GM12878 (cell line): ENCODE data around the gene LRRC14B. TPM values are rescaled to one million over a fixed set of nuclear protein-coding genes. Genes with fewer than 3 reads are reported as not detected.
"Not testable (repeated sequence)": the region's sequence is repeated elsewhere in the genome, so short reads cannot be mapped to it uniquely, and the experiment has no call there.

ENCODE experiments used
- ATAC-seq: fragments of 200-7000 bp; cut with Tn5 transposase; 3 replicates; pipeline ENCODE4 v1.9.1; 2020; ENCODE audit warnings: mild to moderate bottlenecking, moderate library complexity
- BruUV-seq: library from RNA; stranded (reverse); fragments of 400-500 nt; replicated peaks from 2 replicates; lab custom pipeline; 2021; lab: Mats Ljungman, UMichigan
- CTCF ChIA-PET: fragments of 300-600 bp; sonication (Branson Sonifier 250); formaldehyde crosslinking; extraction: SDS; loops from one replicate; lab custom pipeline; 2021; ENCODE audit warnings: inconsistent platforms; lab: Yijun Ruan, JAX
- POLR2A ChIA-PET: fragments of 350-600 bp; formaldehyde crosslinking; extraction: SDS; loops from one replicate; lab custom pipeline; 2021; ENCODE audit warnings: inconsistent platforms; lab: Charles Lee
- RAD21 ChIA-PET: fragments of 300-600 bp; sonication (Branson Sonifier 250); formaldehyde crosslinking; loops from one replicate; lab custom pipeline; 2023; ENCODE audit warnings: antibody characterized with exemption; ENCODE audit not compliant: unreplicated experiment; lab: Charles Lee
- SMC1A ChIA-PET: fragments of 300-600 bp; sonication (Branson Sonifier 250); formaldehyde crosslinking; loops from one replicate; lab custom pipeline; 2023; ENCODE audit not compliant: unreplicated experiment, uncharacterized antibody; lab: Charles Lee
- DNase-seq: peaks from one replicate; pipeline ENCODE4 v3.0.0-alpha.2; 2011; ENCODE audit warnings: low read depth, low spot score
- FAIRE-seq: peaks from 3 replicates; lab custom pipeline; 2011; peaks lifted over from hg19 to GRCh38; lab: Jason Lieb, UNC
- H2AFZ ChIP-seq: 2 replicates; pipeline ENCODE4 v1.6.0; 2011; ENCODE audit warnings: low read depth, low read length, control low read depth; ENCODE audit not compliant: control insufficient read depth
- H3K27ac ChIP-seq: 2 replicates; pipeline ENCODE4 v1.5.1; 2011; ENCODE audit warnings: control low read depth; ENCODE audit not compliant: control insufficient read depth, insufficient read depth
- H3K27me3 ChIP-seq, 2 experiments: replicated peaks in 1 of 2; 2 replicates each; pipeline versions ENCODE4 v1.6.0 to v1.6.1; 2011; ENCODE audit warnings: low read length in 1 of 2; ENCODE audit not compliant: control insufficient read depth in 2 of 2, insufficient read depth in 2 of 2
- H3K36me3 ChIP-seq, 2 experiments: 2 replicates each; pipeline ENCODE4 v1.5.1; 2011; ENCODE audit warnings: low read length in 1 of 2; ENCODE audit not compliant: control insufficient read depth in 2 of 2, insufficient read depth in 2 of 2
- H3K4me1 ChIP-seq: 2 replicates; pipeline ENCODE4 v1.6.1; 2011; ENCODE audit warnings: mild to moderate bottlenecking, low read length, moderate library complexity, mixed read lengths; ENCODE audit not compliant: control insufficient read depth, insufficient read depth
- H3K4me2 ChIP-seq: 2 replicates; pipeline ENCODE4 v1.6.0; 2011; ENCODE audit warnings: control low read depth; ENCODE audit not compliant: control insufficient read depth, insufficient read depth
- H3K4me3 ChIP-seq: fragments of 200-600 bp; sonication (generic); 2 replicates; pipeline ENCODE4 v1.5.1; 2016
- H3K79me2 ChIP-seq: 2 replicates; pipeline ENCODE4 v1.6.0; 2011; ENCODE audit warnings: low read length; ENCODE audit not compliant: control insufficient read depth, insufficient read depth
- H3K9ac ChIP-seq: 2 replicates; pipeline ENCODE4 v1.8.0; 2011; ENCODE audit warnings: low read length, control low read depth, mixed read lengths; ENCODE audit not compliant: control insufficient read depth, insufficient read depth
- H3K9me3 ChIP-seq: replicated peaks from 3 replicates; pipeline ENCODE4 v1.5.1; 2011; ENCODE audit warnings: mild to moderate bottlenecking, low read length; ENCODE audit not compliant: control insufficient read depth, insufficient read depth
- H4K20me1 ChIP-seq: 2 replicates; pipeline ENCODE4 v1.6.0; 2011; ENCODE audit not compliant: control insufficient read depth, insufficient read depth
- CREB1 ChIP-seq: IDR thresholded peaks from 2 replicates; pipeline ENCODE4 v1.6.1; 2012; ENCODE audit warnings: low read depth, mild to moderate bottlenecking, inconsistent platforms
- EZH2 ChIP-seq: IDR thresholded peaks from 2 replicates; pipeline ENCODE4 v1.6.1; 2012; ENCODE audit warnings: low read depth, mild to moderate bottlenecking, control low read depth, inconsistent platforms, low read length, borderline replicate concordance; ENCODE audit not compliant: control insufficient read depth
- NRF1 ChIP-seq: conservative IDR thresholded peaks from 2 replicates; pipeline ENCODE4 v1.6.1; 2011; ENCODE audit warnings: mild to moderate bottlenecking, low read depth, low read length, improper control_type of control experiment
- PKNOX1 ChIP-seq: fragments of 450-650 bp; IDR thresholded peaks from 2 replicates; pipeline ENCODE4 v1.6.1; 2016; ENCODE audit warnings: mild to moderate bottlenecking
- PRDM15 ChIP-seq: fragments of 450-650 bp; formaldehyde crosslinking; IDR thresholded peaks from 2 replicates; pipeline ENCODE4 v1.4.0; 2020; ENCODE audit warnings: mild to moderate bottlenecking, moderate library complexity
- RAD21 ChIP-seq: IDR thresholded peaks from 2 replicates; pipeline ENCODE4 v1.6.1; 2011; ENCODE audit warnings: mild to moderate bottlenecking, low read depth, low read length, moderate library complexity; ENCODE audit not compliant: insufficient read depth
- STAT1 ChIP-seq: fragments of 450-650 bp; conservative IDR thresholded peaks from 2 replicates; pipeline ENCODE4 v1.6.1; 2014; ENCODE audit warnings: antibody characterized with exemption, mild to moderate bottlenecking
- ZNF217 ChIP-seq: fragments of 450-650 bp; IDR thresholded peaks from 2 replicates; pipeline ENCODE4 v1.6.1; 2017; ENCODE audit warnings: antibody characterized with exemption, mild to moderate bottlenecking
- WGBS: methylation state at CpG from one replicate; pipeline ENCODE4 v1.1.6; 2016; ENCODE audit warnings: low lambda C conversion rate; ENCODE audit not compliant: insufficient replicate concordance, insufficient coverage; ENCODE audit errors: missing lambda C conversion rate; 5-methylcytosine and 5-hydroxymethylcytosine counted together
- in situ Hi-C: fragments of 300-500 bp; cut with MboI; formaldehyde crosslinking; loops from 9 replicates; pipeline ENCODE4 v1.14.3; 2018; ENCODE audit warnings: mixed read lengths
- intact Hi-C: fragments of 100-400 bp; cut with micrococcal nuclease; formaldehyde crosslinking; loops from one replicate; pipeline ENCODE4 v1.14.2; 2022; ENCODE audit not compliant: unreplicated experiment
- polyA plus RNA-seq, 11 experiments: library from polyadenylated mRNA; depleted of rRNA in 4 of 11; unstranded in 6 of 11; stranded (reverse) in 5 of 11; fragments of >200 nt; fragmentation: Nextera tagmentation in 4 of 11; fragmentation: Illumina TruSeq in 1 of 11; extraction: Ambion mirVana in 4 of 11; extraction: Trizol in 1 of 11; gene quantifications; 1 replicate in 1 of 11; 2 replicates in 10 of 11; pipeline versions ENCODE4 v1.2.1 to v1.2.3, GENCODE V29; 2011 to 2016; ENCODE audit warnings: inconsistent platforms in 2 of 11, missing spikeins in 2 of 11, low read depth in 1 of 11
- total RNA-seq, 4 experiments: library from RNA; depleted of rRNA in 3 of 4; stranded (reverse); fragments of >200 nt in 3 of 4; fragmentation: Illumina TruSeq in 1 of 4; extraction: Trizol in 1 of 4; gene quantifications; 2 replicates each; pipeline versions ENCODE4 v1.2.1 to v1.2.3, GENCODE V29; 2013 to 2021
- TF ChIP-seq, protein P1 (sequence below): fragments of 450-650 bp; IDR thresholded peaks from 2 replicates; pipeline ENCODE4 v1.6.1; 2017; ENCODE audit warnings: low read depth, mild to moderate bottlenecking, moderate library complexity

LRRC14B gene
- total and polyA plus RNA-seq, 10 of the 15 experiments (the other 5 are each of a cell fraction or from before 2014, with no cell fraction given) = 0.06 to 0.31 (median 0.13) TPM; not detected in 5

- H3K27me3 ChIP-seq, CTCF ChIA-PET, in situ Hi-C loops, H3K9ac ChIP-seq, POLR2A ChIA-PET, H4K20me1 ChIP-seq, SMC1A ChIA-PET, H3K79me2 ChIP-seq, H3K36me3 ChIP-seq, FAIRE-seq, BruUV-seq, intact Hi-C loops, H3K4me3 ChIP-seq, H3K27ac ChIP-seq, RAD21 ChIA-PET, ATAC-seq, H3K4me2 ChIP-seq, DNase-seq, H3K4me1 ChIP-seq, H2AFZ ChIP-seq, H3K9me3 ChIP-seq: not testable (repeated sequence)
- 73% methylated on average over 13 of the region's 25 CpGs for whole genome bisulfite sequencing
These were observed 26.5 kb upstream of the LRRC14B start for GRCh38 chr5:164783-165182.

DNA sequence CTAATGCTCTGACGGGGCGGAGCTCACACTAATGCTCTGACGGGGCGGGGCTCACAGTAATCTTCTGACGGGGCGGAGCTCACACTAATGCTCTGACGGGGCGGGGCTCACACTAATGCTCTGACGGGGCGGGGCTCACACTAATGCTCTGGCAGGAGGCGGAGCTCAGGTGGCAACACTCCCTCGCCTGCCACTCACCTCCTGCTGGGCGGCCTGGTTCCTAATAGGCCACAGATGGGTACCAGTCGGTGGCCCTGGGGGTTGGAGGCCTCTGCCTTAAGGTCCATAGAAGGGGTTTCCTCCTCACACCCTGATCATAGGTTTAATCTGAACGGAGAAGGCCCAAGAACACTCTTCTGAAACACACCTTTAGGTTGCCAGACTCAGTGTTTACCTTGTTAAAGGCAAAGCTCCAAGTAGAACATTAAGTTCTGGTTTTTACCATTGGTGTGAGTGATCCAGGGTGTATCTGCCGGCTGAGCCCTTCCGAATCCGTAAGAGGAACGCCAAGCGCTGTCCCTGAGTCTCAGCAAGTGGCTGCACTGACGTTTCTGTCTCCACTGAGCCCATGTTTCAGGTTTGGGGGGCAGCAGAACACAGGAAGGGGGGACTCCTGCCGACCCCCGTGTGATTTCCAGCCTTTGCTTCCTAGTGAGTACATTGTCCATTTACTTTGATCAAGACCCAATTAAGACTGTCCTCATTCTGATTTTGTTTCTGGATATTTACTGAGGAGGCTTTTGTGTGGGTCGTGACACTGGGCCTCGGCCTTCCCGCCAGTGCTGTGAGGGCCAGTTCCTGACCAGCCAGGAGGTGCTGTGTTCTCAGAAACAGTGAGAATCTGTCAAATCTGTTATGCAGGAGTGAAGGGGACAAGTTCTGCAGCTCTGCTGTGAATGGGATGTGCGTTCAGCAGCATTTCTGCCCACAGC is 24.6 kb upstream of the LRRC14B start:
- 59% methylated on average over 20 of the region's 27 CpGs for WGBS
- no peak for ATAC-seq
- Histone ChIP-seq H3K9ac (no peak overlapping the region), H3K9me3 (no peaks in the 10 kb centered on the region; the same call in 2 of the 3 replicates), H3K4me2 (no peak overlapping the region), H3K27ac (no peak overlapping the region), H2AFZ (no peak overlapping the region), H4K20me1 (no peaks in the 10 kb centered on the region), H3K79me2 (no peaks in the 10 kb centered on the region), H3K4me3 (no peak overlapping the region), H3K27me3 (no peaks in the 10 kb centered on the region; a peak in 1 of 4 replicates), H3K4me1 (no peaks in the 10 kb centered on the region), H3K36me3 (no peaks in the 10 kb centered on the region)
- no peak for FAIRE-seq
- intact Hi-C loops = no loop called here
- DNase-seq = no peak
- ChIA-PET CTCF (no interaction called here), RAD21 (no interaction called here), SMC1A (no interaction called here), POLR2A (no interaction called here)
- in situ Hi-C loops = no loop called here
- no TSS peak for BruUV-seq
- no peak for TF ChIP-seq STAT1
- no peak for TF ChIP-seq ZNF217
- no peak for TF ChIP-seq PRDM15 (CRISPR knock-in tag)
- no peak for TF ChIP-seq PKNOX1
- no peak for TF ChIP-seq CREB1
- TF ChIP-seq EZH2 = no peak
- TF ChIP-seq NRF1 = no peak
- TF ChIP-seq, protein P1, sequence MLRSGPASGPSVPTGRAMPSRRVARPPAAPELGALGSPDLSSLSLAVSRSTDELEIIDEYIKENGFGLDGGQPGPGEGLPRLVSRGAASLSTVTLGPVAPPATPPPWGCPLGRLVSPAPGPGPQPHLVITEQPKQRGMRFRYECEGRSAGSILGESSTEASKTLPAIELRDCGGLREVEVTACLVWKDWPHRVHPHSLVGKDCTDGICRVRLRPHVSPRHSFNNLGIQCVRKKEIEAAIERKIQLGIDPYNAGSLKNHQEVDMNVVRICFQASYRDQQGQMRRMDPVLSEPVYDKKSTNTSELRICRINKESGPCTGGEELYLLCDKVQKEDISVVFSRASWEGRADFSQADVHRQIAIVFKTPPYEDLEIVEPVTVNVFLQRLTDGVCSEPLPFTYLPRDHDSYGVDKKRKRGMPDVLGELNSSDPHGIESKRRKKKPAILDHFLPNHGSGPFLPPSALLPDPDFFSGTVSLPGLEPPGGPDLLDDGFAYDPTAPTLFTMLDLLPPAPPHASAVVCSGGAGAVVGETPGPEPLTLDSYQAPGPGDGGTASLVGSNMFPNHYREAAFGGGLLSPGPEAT = no peak
- no peak for TF ChIP-seq RAD21
